D721Med (cell line): ENCODE results near the gene WIPI1.

Source experiments
- DNase-seq: peaks from one replicate; pipeline ENCODE4 v3.0.0; 2011; ENCODE audit warnings: low spot score; ENCODE audit not compliant: insufficient read length
- FAIRE-seq: peaks from 2 replicates; lab custom pipeline; 2011; peaks lifted over from hg19 to GRCh38; lab: Jason Lieb, UNC
- TF ChIP-seq, protein P1 (sequence below): IDR thresholded peaks from 2 replicates; pipeline ENCODE4 v1.5.1; 2012; ENCODE audit warnings: mild to moderate bottlenecking, control low read depth; ENCODE audit not compliant: insufficient read depth; ENCODE audit errors: missing control alignments

The WIPI1 gene

DNA sequence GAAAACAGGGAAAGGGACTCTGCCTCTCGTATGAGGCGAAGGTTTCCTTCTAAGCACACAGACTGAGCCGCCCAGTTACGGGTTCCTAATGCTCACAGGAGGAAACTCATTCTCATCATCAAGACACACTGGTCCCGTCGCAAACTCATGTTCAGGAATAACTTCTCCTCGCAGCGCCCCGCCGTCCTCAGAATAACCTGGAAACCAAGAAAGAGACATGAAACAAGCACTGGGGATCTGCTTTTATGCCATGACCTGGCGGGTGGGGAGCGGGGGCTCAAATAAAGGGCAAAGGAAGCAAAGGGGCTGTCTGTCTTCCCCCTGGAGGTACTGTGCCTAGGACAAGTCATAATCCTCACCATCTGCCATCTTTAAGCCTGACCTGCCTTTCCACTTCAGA lies 31.3 kb downstream of the WIPI1 start:
- FAIRE-seq (no peak), DNase-seq (no peak)
- TF ChIP-seq, protein P1, sequence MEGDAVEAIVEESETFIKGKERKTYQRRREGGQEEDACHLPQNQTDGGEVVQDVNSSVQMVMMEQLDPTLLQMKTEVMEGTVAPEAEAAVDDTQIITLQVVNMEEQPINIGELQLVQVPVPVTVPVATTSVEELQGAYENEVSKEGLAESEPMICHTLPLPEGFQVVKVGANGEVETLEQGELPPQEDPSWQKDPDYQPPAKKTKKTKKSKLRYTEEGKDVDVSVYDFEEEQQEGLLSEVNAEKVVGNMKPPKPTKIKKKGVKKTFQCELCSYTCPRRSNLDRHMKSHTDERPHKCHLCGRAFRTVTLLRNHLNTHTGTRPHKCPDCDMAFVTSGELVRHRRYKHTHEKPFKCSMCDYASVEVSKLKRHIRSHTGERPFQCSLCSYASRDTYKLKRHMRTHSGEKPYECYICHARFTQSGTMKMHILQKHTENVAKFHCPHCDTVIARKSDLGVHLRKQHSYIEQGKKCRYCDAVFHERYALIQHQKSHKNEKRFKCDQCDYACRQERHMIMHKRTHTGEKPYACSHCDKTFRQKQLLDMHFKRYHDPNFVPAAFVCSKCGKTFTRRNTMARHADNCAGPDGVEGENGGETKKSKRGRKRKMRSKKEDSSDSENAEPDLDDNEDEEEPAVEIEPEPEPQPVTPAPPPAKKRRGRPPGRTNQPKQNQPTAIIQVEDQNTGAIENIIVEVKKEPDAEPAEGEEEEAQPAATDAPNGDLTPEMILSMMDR = no peak

DNA sequence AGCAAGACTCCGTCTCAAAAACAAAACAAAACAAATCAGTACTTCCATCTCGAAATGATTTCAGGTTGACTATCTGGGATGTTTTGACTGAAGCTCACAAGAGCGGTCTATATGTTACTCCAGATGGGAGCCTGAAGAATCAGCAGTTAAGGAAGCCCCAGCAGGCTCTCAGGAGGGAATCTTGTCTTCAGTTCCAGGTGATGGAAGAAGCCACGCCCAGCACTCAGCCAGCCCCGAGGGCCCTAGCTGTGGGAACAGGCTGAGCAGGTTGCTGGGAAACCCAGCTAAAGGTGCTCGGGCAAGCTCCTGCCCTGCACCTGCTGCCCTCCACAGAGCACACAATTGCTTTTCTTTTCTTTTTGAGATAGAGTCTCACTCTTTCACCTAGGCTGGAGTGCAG lies 32.4 kb downstream of the WIPI1 start:
- FAIRE-seq (no peak), DNase-seq (no peak)
- TF ChIP-seq, protein P1 = no peak

DNA sequence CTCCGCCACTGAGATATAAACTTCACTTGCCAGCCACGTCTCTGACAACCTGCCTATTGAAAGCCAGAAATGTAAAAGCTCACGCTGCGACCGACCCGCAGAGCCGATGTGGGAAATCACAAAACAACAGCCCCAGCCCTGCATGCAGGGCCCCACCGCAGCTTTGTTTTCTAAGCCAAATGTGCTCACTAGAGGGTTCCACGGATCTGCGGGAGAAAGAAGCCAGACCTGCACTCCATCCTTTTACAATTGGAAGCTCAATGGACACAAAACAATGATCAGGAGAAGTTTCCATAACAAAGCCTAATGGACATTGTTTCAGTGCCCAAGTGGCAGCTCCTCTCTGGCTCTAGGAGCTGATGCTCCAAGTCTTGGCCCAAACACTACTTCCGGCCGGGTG lies 33.1 kb downstream of the WIPI1 start:
- no peak for FAIRE-seq
- DNase-seq = no peak
- TF ChIP-seq, protein P1 = no peak

DNA sequence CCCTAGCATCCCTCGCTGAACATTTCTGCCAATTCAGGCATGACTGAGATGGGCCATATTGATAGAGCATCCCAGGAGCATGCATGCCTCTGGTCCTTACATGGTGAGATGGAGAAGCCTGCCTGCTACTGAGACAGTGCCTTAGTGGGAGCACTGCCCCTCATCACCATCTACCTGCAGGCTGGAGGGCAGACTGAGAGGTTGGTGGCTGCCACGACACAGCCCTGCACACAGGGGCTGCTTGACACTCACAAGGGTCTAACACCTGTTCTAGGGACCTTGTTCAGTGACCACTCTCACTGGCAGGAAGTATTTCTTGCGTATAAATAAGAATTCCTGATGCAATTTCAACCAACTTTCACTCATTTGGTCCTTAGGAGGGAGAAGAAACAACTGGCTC lies 34.0 kb downstream of the WIPI1 start:
- DNase-seq = no peak
- FAIRE-seq = no peak
- TF ChIP-seq, protein P1 = no peak

DNA sequence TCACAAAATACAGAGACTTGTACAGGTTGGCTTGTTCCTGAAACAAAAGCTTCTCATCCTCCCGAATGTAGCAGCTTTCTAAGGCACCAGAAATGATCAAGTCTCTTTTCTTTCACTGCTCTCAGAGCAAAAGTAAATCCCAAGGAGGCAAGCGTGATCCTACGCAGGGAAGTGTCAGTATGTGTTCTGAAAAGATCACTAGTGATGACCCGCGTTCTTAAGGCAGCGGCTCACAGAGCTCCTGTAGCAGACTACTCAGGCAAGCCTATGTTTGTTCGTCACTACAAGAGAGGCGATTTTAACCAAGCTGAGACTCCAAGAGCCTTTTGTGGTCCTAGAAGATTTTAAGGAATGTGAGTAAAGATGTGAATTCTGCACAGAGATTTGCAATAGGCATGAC lies 34.5 kb downstream of the WIPI1 start:
- DNase-seq (no peak), FAIRE-seq (no peak)
- TF ChIP-seq, protein P1 = no peak

DNA sequence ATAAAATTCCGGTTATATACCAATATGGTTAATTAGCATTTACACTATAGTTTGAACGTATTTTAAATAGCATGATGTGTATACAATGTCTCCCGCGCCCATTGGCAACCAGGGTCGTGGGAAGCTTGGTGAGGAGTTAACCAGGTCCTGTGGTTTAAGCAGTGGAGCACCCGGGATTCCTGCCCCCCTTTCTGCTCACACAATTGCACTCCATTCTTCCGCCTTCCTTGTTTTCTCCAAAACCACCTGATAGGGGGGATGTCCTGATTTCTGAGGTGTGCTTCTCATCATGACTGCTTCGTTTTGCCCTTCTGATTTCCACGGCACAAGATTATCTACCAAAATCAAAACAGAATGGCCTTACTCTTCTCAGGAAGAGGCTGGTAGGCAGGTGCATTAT lies 35.8 kb downstream of the WIPI1 start:
- no peak for FAIRE-seq
- DNase-seq = no peak

DNA sequence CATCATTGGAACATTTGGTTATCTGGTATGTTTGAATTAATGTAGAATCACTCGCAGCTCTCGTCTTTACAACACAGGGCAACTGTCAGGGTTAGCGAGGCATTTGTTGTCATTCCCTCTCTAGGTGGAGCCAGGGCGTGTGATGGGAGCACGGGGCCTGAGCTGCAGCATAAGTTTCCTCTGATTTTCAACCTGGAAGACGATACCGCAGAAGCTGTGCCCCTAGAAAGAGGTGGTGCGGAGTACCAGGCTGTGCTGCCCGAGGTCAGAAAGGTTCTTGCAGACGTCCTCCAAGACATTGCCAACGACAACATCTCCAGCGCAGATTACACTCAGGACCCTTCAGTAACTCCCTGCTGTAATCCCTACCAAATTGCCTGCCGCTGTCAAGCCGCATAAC lies 37.2 kb downstream of the WIPI1 start:
- FAIRE-seq (no peak), DNase-seq (no peak)
- TF ChIP-seq, protein P1 = no peak

More for the DNA sequence above, 35.8 kb downstream of the WIPI1 start:
- TF ChIP-seq, protein P1 = no peak
